NB4 (cell line): ENCODE results near the gene TRERF1.
A peak's percentile ranks its signal among the peaks of the same experiment; 100 is the strongest.
"Not testable (repeated sequence)": the region's sequence is repeated elsewhere in the genome, so short reads cannot be mapped to it uniquely, and the experiment has no call there.

Experiments used
- DNase-seq: peaks from one replicate; pipeline ENCODE4 v3.0.0; 2010; ENCODE audit warnings: low read depth
- H3K4me3 ChIP-seq: one replicate; pipeline ENCODE4 v1.5.1; 2011; ENCODE audit warnings: mild to moderate bottlenecking, low read depth, low read length, moderate library complexity
- MAX ChIP-seq: IDR thresholded peaks from 2 replicates; pipeline ENCODE4 v1.6.1; 2011; ENCODE audit warnings: low read depth, low read length
- MYC ChIP-seq: IDR thresholded peaks from 2 replicates; pipeline ENCODE4 v1.6.1; 2011; ENCODE audit warnings: low read depth, low read length
- POLR2A ChIP-seq: IDR thresholded peaks from 2 replicates; pipeline ENCODE4 v1.6.1; 2011; ENCODE audit warnings: mild to moderate bottlenecking; ENCODE audit not compliant: insufficient read length; ENCODE audit errors: extremely low read depth
- TF ChIP-seq, protein P1 (sequence below): IDR thresholded peaks from one replicate; pipeline ENCODE4 v1.5.1; 2012; ENCODE audit warnings: low read depth, low read length

The TRERF1 gene

DNA sequence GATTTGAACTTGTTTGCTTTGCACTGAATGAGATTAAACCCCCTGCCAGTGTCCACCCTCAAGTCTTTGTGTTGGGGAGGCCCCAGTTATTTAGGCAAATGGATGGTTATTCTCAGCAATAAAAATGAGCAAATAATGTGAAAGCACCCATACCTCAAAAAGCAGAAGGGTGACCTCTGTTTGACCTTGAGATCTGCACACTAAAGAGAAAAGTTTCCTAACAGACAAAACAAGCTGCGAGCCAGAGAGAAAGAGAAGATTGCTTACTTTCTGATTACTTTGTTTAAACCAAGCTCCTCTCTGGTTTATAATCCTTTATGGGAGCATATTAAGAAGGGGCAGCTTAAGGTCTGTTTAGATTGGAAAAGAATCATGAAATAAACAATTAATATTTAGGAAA lies 30.4 kb upstream of the TRERF1 start:
- peak; percentile 24 for DNase-seq
- H3K4me3 ChIP-seq: no peak overlapping the region
- no peak for TF ChIP-seq POLR2A
- TF ChIP-seq, protein P1, sequence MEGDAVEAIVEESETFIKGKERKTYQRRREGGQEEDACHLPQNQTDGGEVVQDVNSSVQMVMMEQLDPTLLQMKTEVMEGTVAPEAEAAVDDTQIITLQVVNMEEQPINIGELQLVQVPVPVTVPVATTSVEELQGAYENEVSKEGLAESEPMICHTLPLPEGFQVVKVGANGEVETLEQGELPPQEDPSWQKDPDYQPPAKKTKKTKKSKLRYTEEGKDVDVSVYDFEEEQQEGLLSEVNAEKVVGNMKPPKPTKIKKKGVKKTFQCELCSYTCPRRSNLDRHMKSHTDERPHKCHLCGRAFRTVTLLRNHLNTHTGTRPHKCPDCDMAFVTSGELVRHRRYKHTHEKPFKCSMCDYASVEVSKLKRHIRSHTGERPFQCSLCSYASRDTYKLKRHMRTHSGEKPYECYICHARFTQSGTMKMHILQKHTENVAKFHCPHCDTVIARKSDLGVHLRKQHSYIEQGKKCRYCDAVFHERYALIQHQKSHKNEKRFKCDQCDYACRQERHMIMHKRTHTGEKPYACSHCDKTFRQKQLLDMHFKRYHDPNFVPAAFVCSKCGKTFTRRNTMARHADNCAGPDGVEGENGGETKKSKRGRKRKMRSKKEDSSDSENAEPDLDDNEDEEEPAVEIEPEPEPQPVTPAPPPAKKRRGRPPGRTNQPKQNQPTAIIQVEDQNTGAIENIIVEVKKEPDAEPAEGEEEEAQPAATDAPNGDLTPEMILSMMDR: no peak
- no peak for TF ChIP-seq MAX
- TF ChIP-seq MYC: no peak

DNA sequence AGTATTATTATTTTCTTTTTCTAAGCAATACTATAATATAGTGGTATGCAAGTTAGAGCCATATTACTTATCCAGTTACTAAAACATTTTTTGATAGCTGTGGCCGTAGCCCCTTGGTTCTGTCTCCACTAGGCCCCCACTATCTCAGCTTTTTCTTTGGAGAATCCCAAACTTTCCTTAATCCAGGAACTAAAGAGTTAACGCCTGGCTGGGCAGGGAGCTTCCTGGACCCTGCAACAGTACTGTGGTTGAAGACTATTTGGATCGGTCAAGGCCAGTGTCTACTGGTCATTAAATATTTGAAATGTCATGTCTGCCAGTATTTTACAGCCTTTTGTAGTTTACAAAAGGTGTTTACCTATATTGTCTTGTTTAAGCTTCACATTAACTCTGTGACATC lies 20.0 kb upstream of the TRERF1 start:
- H3K4me3 ChIP-seq: no peak overlapping the region
- no peak for DNase-seq
- TF ChIP-seq MAX (no peak), MYC (no peak), POLR2A (no peak)
- TF ChIP-seq, protein P1: no peak

GRCh38 chr6:42471142-42471541 lies 19.4 kb upstream of the TRERF1 start:
- TF ChIP-seq MYC: no peak
- TF ChIP-seq, protein P1: no peak
- TF ChIP-seq POLR2A: no peak
- no peak for TF ChIP-seq MAX
- no peak for DNase-seq
- no peak overlapping the region for H3K4me3 ChIP-seq

DNA sequence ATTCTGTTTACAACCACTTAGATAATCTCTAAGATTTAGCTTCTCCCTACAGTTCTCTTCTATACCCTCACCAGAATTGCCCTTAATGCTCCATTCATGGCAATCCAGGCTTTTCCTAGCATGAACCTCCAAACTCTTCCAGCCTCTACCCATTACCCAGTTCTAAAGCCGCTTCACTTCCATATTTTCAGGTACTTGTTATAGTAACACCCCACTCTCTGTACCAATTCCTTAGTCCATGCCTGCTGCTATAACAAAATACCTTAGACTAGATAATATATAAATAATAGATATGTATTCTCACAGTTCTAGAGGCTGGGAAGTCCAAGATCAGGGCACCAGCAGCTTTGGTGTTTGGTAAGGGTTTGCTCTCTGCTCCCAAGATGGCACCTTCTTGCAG lies 16.5 kb upstream of the TRERF1 start:
- no peak for DNase-seq

GRCh38 chr6:42467651-42468050 lies 15.9 kb upstream of the TRERF1 start:
- no peak for DNase-seq
- H3K4me3 ChIP-seq: no peak overlapping the region
- TF ChIP-seq MYC (no peak), MAX (no peak), POLR2A (no peak)
- TF ChIP-seq, protein P1: no peak

More for the DNA sequence above, 16.5 kb upstream of the TRERF1 start:
- H3K4me3 ChIP-seq: no peak overlapping the region
- TF ChIP-seq POLR2A: no peak
- TF ChIP-seq MAX: no peak
- TF ChIP-seq, protein P1: no peak
- no peak for TF ChIP-seq MYC

- not testable (repeated sequence) for DNase-seq, H3K4me3 ChIP-seq
These were observed 14.7 kb upstream of the TRERF1 start for GRCh38 chr6:42466470-42466869.
